CD14-positive monocyte (primary cell): ENCODE measurements around the gene ZNF611. TPM values are rescaled to one million over a fixed set of nuclear protein-coding genes. Genes with fewer than 3 reads are reported as not detected.

Source experiments
- DNase-seq, 3 donors: peaks; one replicate each; pipeline ENCODE4 v3.0.0-alpha.2; 2011 to 2022
- H2AFZ ChIP-seq: 2 replicates; pipeline ENCODE4 v1.6.0; 2012; ENCODE audit warnings: mild to moderate bottlenecking, low read depth, low read length, inconsistent platforms; ENCODE audit not compliant: insufficient read depth, poor library complexity, severe bottlenecking
- H3K27ac ChIP-seq, 2 donors: 1 replicate in 1 of 2; 2 replicates in 1 of 2; pipeline ENCODE4 v1.5.1; 2012 to 2013; ENCODE audit warnings: low read length in 2 of 2, control low read depth in 1 of 2, inconsistent platforms in 1 of 2, low read depth in 1 of 2, mild to moderate bottlenecking in 1 of 2
- H3K27me3 ChIP-seq, 2 donors: one replicate each; pipeline versions ENCODE4 v1.6.0 to v1.6.1; 2011 to 2013; ENCODE audit warnings: low read length in 2 of 2; ENCODE audit not compliant: control insufficient read depth in 2 of 2, insufficient read depth in 2 of 2
- H3K36me3 ChIP-seq, 2 donors: replicated peaks in 1 of 2; 1 replicate in 1 of 2; 2 replicates in 1 of 2; pipeline versions ENCODE4 v1.5.1 to v1.6.1; 2012 to 2013; ENCODE audit warnings: low read length in 2 of 2, control low read depth in 1 of 2, inconsistent platforms in 1 of 2, mild to moderate bottlenecking in 1 of 2; ENCODE audit not compliant: insufficient read depth in 2 of 2, control insufficient read depth in 1 of 2
- H3K4me1 ChIP-seq, 2 donors: 1 replicate in 1 of 2; 2 replicates in 1 of 2; pipeline versions ENCODE4 v1.5.1 to v1.6.1; 2012 to 2013; ENCODE audit warnings: low read length in 2 of 2, control low read depth in 1 of 2, inconsistent platforms in 1 of 2, mild to moderate bottlenecking in 1 of 2, moderate library complexity in 1 of 2; ENCODE audit not compliant: insufficient read depth in 2 of 2, control insufficient read depth in 1 of 2
- H3K4me2 ChIP-seq: replicated peaks from 2 replicates; pipeline ENCODE3; 2012; ENCODE audit warnings: low read length, moderate library complexity, mild to moderate bottlenecking; ENCODE audit not compliant: poor library complexity, severe bottlenecking; ENCODE audit errors: extremely low read depth
- H3K4me3 ChIP-seq, 3 experiments: fragments of 200-600 bp in 1 of 3; sonication (generic) in 1 of 3; replicated peaks in 1 of 3; 1 replicate in 2 of 3; 2 replicates in 1 of 3; pipeline ENCODE4 v1.5.1; 2011 to 2013; ENCODE audit warnings: low read length in 3 of 3, mild to moderate bottlenecking in 3 of 3, control low read depth in 2 of 3, low read depth in 2 of 3, inconsistent platforms in 1 of 3, moderate library complexity in 1 of 3
- H3K79me2 ChIP-seq: 2 replicates; pipeline ENCODE4 v1.6.0; 2012; ENCODE audit warnings: mild to moderate bottlenecking, control low read depth, inconsistent platforms, low read length, moderate library complexity; ENCODE audit not compliant: insufficient read depth
- H3K9ac ChIP-seq: 2 replicates; pipeline ENCODE4 v1.6.0; 2017; ENCODE audit warnings: low read length, mild to moderate bottlenecking; ENCODE audit not compliant: insufficient read depth, poor library complexity, severe bottlenecking
- H3K9me3 ChIP-seq, 2 donors: replicated peaks in 1 of 2; 1 replicate in 1 of 2; 2 replicates in 1 of 2; pipeline versions ENCODE4 v1.5.1 to v1.6.1; 2012 to 2013; ENCODE audit warnings: low read length in 2 of 2, control low read depth in 1 of 2; ENCODE audit not compliant: control insufficient read depth in 1 of 2, insufficient read depth in 1 of 2
- H4K20me1 ChIP-seq: 2 replicates; pipeline ENCODE4 v1.6.0; 2012; ENCODE audit warnings: mild to moderate bottlenecking, low read length, control low read depth, moderate library complexity; ENCODE audit not compliant: insufficient read depth
- H3K27ac Mint-ChIP-seq, 7 donors: one replicate each; pipeline ENCODE4 v1.8.0; 2020; ENCODE audit warnings: mild to moderate bottlenecking in 7 of 7, mixed read lengths in 7 of 7, moderate library complexity in 6 of 7, inconsistent platforms in 2 of 7
- H3K27me3 Mint-ChIP-seq, 3 donors: one replicate each; pipeline ENCODE4 v1.8.0; 2021 to 2022; ENCODE audit warnings: low read depth in 3 of 3, mild to moderate bottlenecking in 3 of 3, mixed read lengths in 3 of 3, moderate library complexity in 3 of 3, inconsistent platforms in 1 of 3
- H3K36me3 Mint-ChIP-seq, 2 donors: one replicate each; pipeline ENCODE4 v1.8.0; 2020; ENCODE audit warnings: mixed read lengths in 2 of 2, inconsistent platforms in 1 of 2, mild to moderate bottlenecking in 1 of 2
- H3K4me1 Mint-ChIP-seq: one replicate; pipeline ENCODE4 v1.8.0; 2020; ENCODE audit warnings: mild to moderate bottlenecking, mixed read lengths
- H3K4me3 Mint-ChIP-seq, 2 donors: one replicate each; pipeline ENCODE4 v1.8.0; 2020; ENCODE audit warnings: mild to moderate bottlenecking in 2 of 2, mixed read lengths in 2 of 2, moderate library complexity in 1 of 2
- H3K9me3 Mint-ChIP-seq, 7 donors: one replicate each; pipeline ENCODE4 v1.8.0; 2020 to 2022; ENCODE audit warnings: mixed read lengths in 7 of 7, mild to moderate bottlenecking in 6 of 7, moderate library complexity in 6 of 7, inconsistent platforms in 2 of 7
- CTCF ChIP-seq: fragments of 200-600 bp; IDR thresholded peaks from one replicate; pipeline ENCODE4 v1.8.0; 2022; ENCODE audit warnings: antibody characterized with exemption, mild to moderate bottlenecking
- WGBS: methylation state at CpG from one replicate; pipeline ENCODE4 v1.1.5; 2013; ENCODE audit warnings: missing lambda C conversion rate; ENCODE audit not compliant: insufficient coverage; 5-methylcytosine and 5-hydroxymethylcytosine counted together
- intact Hi-C, 2 donors: fragments of 100-400 bp; cut with micrococcal nuclease; formaldehyde crosslinking; loops; one replicate each; pipeline versions ENCODE4 v1.15.0 to v1.15.1; 2023
- polyA plus RNA-seq, 3 donors: library from polyadenylated mRNA; depleted of rRNA in 1 of 3; unstranded in 2 of 3; stranded (reverse) in 1 of 3; fragments of 300-500 nt in 2 of 3; fragments of >200 nt in 1 of 3; fragmentation: Illumina TruSeq in 2 of 3; gene quantifications; 1 replicate in 2 of 3; 2 replicates in 1 of 3; pipeline ENCODE4 v1.2.3, GENCODE V29; 2012 to 2021

Gene ZNF611
- polyA plus RNA-seq, 3 donors = 5.5 to 20.2 (median 12.0) TPM

GRCh38 chr19:52688335-52688734 is 46.5 kb downstream of the ZNF611 start:
- peaks cover 50% of the 10 kb centered on the region for H3K79me2 ChIP-seq
- no peak for DNase-seq
- H4K20me1 ChIP-seq = no peaks in the 10 kb centered on the region

GRCh38 chr19:52687684-52688083 is 47.2 kb downstream of the ZNF611 start:
- Histone ChIP-seq H3K4me3 (no peak overlapping the region), H3K27ac (no peak overlapping the region), H3K9ac (no peak overlapping the region), H3K27me3 (no peaks in the 10 kb centered on the region), H2AFZ (no peak overlapping the region), H3K36me3 (peaks cover 0 to 10% of the 10 kb centered on the region in 2 donors), H3K4me2 (no peak overlapping the region), H4K20me1 (no peaks in the 10 kb centered on the region), H3K4me1 (peaks cover 31 to 33% of the 10 kb centered on the region in 2 donors), H3K9me3 (peaks cover 0 to 14% of the 10 kb centered on the region in 2 donors), H3K79me2 (peaks cover 56% of the 10 kb centered on the region)
- Mint-ChIP-seq H3K36me3 (peaks cover 15 to 24% of the 10 kb centered on the region in 2 donors), H3K4me3 (no peak overlapping the region), H3K27ac (no peak overlapping the region), H3K4me1 (peaks cover 40% of the 10 kb centered on the region), H3K9me3 (peaks cover 0 to 57% (median 31%) of the 10 kb centered on the region in 7 donors), H3K27me3 (peaks cover 0 to 10% (median 0%) of the 10 kb centered on the region in 3 donors)
- intact Hi-C loops = no loop called here
- TF ChIP-seq CTCF = no peak
- no CpG with 5 or more reads among the region's 3 CpGs for WGBS
- no peak for DNase-seq

More at GRCh38 chr19:52688335-52688734, 46.5 kb downstream of the ZNF611 start:
- Histone ChIP-seq H3K4me3 (peak overlapping the region in 1 of 3 experiments; percentile 89), H3K27ac (no peak overlapping the region), H3K9ac (no peak overlapping the region), H3K27me3 (no peaks in the 10 kb centered on the region), H3K4me2 (peak overlapping the region; percentile 97), H3K4me1 (peaks cover 31 to 33% of the 10 kb centered on the region in 2 donors), H3K36me3 (peaks cover 0 to 5% of the 10 kb centered on the region in 2 donors), H3K9me3 (peaks cover 0 to 13% of the 10 kb centered on the region in 2 donors), H2AFZ (no peak overlapping the region)
- Mint-ChIP-seq H3K27ac (peak overlapping the region in 1 of 7 donors; percentile 11), H3K4me3 (no peak overlapping the region), H3K4me1 (peaks cover 40% of the 10 kb centered on the region), H3K36me3 (peaks cover 13 to 17% of the 10 kb centered on the region in 2 donors), H3K27me3 (peaks cover 0 to 10% (median 0%) of the 10 kb centered on the region in 3 donors), H3K9me3 (peaks cover 1 to 56% (median 27%) of the 10 kb centered on the region in 7 donors)
- 75% methylated on average over 2 of the region's 2 CpGs for WGBS
- intact Hi-C loops = no loop called here
- no peak for TF ChIP-seq CTCF
